HG02943 (cell line): ENCODE data around the gene APOE.
A peak's percentile ranks its signal among the peaks of the same experiment; 100 is the strongest.

Experiments
- ATAC-seq: cut with Tn5 transposase; IDR thresholded peaks from one replicate; pipeline ENCODE4 v1.9.1; 2021; ENCODE audit warnings: mild to moderate bottlenecking, low read depth, moderate library complexity; ENCODE audit not compliant: unreplicated experiment

Gene APOE

DNA sequence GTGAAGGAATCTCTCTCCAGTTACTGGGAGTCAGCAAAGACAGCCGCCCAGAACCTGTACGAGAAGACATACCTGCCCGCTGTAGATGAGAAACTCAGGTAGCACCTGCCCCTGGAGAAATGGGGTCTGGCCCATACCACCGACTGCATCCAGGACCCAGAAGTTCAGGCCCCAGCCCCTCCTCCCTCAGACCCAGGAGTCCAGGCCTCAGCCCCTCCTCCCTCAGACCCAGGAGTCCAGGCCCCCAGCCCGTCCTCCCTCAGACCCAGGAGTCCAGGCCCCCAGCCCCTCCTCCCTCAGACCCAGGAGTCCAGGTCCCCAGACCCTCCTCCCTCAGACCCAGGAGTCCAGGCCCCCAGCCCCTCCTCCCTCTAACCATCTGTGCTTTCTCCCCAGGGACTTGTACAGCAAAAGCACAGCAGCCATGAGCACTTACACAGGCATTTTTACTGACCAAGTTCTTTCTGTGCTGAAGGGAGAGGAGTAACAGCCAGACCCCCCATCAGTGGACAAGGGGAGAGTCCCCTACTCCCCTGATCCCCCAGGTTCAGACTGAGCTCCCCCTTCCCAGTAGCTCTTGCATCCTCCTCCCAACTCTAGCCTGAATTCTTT, 43.3 kb downstream of the APOE start:
- ATAC-seq, result no peak

DNA sequence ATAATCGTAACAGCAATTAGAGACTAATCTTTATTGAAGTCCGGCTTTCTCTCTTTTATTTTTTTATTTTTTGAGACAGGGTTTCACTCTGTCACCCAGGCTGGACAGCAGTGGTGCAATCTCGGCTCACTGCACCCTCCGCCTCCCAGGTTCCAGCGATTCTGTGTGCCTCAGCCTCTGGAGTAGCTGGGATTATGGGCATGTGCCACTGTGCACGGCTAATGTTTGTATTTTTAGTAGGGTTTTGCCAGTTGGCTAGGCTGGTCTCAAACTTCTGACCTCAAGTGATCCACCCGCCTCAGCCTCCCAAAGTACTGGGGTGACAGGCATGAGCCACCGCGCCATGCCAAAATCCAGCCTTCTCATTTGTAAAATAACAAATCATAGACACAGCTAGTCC, 44.0 kb downstream of the APOE start:
- ATAC-seq, result no peak

DNA sequence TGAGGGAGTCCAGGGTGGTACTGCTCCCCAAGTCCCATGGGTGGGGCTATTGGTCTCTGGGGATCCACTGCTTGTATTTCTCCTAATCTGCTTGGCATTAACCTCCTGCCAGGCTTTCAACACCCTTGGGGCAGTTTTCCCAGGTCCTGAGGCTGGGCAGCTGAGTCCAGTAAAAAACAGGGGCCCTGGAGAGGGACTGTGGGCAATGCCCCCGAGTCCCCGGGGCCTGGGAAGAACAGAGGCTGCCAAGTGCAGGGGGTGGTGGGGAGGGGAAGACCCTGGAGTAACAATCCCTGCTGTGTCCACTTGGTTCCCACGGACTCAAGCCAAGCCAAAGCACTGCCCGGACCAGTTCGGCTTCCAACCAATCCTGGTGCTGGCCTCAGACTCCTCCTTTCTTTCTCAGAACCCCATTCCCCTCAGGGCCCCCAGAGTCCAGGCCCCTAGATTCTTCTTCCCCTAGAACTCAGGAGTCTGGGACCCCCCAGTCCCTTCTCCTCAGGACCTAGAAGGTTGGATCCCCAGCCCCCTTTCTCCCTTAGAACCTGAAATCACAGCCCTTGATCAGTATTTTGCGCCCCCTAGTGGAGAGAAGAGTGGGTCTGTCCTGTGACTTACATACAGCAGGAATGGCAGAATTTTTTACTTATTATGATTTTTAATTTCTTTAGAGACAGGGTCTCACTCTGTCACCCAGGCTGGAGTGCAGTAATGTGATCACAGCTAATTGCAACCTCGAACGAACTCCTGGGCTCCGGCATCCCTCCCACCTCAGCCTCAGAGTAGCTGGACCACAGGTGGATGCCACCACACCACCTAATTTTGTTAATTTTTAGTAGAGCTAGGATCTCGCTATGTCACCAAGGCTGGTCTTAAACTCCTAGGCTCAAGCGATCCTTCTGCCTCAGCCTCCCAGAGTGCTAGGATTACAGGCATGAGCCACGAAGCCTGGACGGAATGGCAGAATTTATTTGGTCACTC, 45.9 kb downstream of the APOE start:
- ATAC-seq, result no peak

DNA sequence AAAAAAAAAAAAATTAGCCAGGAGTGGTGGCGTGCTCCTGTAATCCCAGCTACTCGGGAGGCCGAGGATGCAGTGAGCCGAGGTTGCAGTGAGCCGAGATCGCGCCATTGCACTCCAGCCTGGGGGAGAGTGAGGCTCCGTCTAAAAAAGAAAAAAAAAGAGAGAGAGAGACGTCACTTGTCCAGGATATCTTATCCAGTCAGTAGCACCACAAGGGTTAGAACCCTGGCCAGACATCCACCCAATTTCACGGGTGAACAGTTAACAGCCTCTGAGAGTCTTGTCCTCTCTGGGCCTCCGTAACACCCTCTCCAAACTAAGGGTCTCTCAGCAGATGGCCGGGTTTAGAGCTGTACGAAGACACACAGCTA, 48.7 kb downstream of the APOE start:
- ATAC-seq, result no peak

DNA sequence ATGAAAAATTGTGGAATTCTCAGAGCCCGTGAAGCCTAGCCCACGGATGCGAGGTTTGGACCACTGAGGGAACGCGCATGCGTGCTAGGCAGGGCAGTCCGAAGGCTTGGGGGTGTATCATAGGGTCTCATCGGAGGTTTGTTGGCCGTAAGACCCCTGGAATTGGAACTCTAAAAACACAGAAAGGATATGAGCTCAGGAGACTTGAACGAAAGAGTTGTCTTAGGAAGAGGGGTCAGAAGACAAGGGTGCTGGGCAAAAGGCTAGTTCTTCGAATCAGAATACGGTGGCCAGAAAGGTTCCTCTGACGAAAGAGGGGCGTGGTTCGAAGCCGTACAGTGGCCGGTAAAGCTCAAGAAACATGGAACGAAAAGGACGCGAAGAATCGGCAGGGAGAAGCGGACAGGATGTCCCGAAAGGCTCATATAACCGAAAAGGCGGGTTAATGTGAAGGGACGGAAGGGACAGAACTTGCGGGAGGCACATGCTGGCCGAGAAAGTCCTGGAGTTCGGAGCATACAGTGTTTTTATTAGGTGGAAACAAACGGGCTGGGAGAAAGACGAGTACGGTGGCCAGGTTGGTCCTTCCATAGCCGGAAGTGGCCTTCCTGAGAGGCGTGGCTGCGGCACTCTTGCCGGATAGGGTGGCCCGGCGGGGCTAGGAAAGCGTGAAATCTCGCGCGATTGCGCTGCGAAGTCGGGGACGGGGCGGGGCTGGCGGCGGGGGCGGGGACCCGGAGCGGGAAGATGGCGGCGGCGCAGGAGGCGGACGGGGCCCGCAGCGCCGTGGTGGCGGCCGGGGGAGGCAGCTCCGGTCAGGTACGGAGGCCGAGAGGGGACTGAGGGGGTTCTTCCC, 49.3 kb downstream of the APOE start, which contains the start of gene CLPTM1:
TSS of gene CLPTM1 (plus strand) at position 732 of the 856 bp plus-strand sequence. CDS start at position 748, 16 bp downstream.
- ATAC-seq, result peak; percentile 81

DNA sequence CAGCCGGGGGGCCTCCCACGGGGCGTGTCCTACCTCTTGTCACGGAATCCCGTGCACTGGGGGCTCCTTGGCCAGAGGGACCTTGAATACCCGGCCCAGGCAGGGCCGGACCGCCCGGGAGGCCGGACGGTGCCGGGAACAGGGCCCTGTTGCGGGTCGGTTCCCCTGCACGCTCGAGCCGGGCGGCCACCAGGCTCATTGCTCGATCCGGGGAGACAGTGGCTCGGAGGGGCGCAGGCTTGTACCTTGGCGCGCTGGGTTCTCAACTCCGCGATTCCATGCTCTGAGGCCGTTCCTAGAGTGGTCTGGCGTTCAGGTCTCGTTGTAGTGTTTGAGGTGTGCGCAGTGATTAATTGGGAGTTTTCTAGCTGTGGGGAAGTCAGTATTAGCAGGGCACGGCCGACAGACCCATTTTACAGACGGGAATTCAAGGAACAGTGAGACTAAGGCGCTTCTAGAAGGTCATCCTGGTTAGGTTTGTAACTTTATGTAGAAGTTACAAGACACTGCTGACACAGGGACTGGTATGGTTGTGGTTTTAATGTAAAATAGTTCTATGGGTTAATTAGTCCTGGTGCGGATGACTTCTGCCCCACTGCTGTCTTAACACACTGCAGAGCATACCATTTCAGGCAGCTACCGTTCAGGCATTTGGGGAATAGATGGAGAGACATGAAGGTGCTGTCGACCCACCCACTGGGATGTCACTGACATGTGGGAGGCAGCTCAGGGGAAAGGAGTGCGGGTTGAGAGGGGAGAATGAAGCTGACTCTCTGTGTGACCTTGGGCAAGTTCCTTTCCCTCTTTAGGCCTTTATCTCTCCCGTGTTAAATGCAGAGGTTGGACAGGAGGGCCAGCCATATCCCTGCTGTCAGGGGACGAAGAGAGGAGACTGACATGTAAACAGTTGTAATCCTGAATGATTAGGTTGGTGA, 50.2 kb downstream of the APOE start:
- peak; percentile 13 for ATAC-seq

DNA sequence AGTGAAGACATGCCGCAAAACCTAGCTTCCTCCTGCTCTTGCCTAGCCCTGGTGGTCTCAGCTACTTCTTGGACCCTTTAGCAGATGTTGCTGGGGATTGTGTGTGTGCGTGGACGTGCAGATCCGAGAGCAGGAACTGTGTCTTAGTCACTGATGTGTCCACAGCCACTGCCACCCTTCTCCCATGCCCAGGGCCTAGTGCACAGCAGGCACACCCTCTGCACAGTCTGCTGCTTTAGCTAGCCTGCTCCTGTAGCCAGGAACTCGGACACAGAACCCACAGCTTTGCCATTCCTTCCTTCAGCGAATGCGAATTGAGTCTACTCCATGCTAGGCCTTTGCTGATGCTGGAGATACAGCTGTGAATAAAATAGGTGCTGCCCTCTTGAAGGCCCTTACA, 51.9 kb downstream of the APOE start:
- ATAC-seq, result no peak

DNA sequence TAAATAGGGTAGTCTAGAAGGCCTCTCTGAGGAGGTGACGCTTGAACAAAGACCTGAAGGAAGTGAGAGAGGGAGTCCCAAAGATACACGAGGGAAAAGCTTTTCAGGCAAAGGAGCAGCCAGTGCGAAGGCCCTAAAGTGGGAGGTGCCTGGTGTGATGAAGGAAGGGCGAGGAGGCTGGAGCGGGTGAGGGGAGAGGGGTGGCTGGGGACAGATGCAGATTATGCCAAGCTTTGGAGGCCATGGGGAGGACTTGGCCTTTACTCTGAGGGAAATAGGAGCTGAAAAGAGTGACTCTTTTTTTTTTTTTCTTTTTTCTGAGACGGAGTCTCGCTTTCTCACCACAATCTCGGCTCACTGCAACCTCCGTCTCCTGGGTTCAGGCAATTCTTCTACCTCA, 52.5 kb downstream of the APOE start:
- ATAC-seq, result no peak
